ENCODE results near the gene TBC1D19. TPM values are rescaled to one million over a fixed set of nuclear protein-coding genes. Genes with fewer than 3 reads are reported as not detected.
A peak's percentile ranks its signal among the peaks of the same experiment; 100 is the strongest.

The TBC1D19 gene
- total RNA-seq, 1 donor from 2014 or later, result 0.96 TPM

DNA sequence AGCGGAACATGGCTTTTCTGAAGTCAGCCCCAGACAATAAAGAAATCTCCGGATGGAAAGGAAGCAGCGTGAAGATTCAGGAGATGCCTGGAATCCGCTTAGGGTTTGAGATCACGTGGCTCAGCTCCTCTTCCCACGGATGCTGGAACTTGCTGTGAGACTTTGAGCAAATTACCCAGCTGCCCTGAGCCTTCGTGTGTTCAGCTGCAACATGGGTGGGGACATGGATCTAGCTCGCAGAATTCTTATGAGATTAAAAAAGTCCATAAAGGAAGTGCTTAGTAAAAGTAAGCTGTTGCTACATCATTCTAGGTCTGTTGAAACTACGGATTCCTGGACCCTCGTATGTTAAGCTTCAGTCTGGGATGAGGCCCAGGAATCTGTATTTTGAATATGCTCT is 221.0 kb downstream of the TBC1D19 start:
- ATAC-seq, result peak; percentile 17
- no peak for DNase-seq (ENCODE audit: low spot score)

Other genes with a start within 250 kb of the TBC1D19 start
- gene CCKAR, start 93.6 kb upstream of the TBC1D19 start, total RNA-seq, result not detected